ENCODE measurements around the gene GLCE. TPM values are rescaled to one million over a fixed set of nuclear protein-coding genes. Genes with fewer than 3 reads are reported as not detected.

GLCE gene
- polyA plus RNA-seq, 1 experiment = 48.1 TPM

DNA sequence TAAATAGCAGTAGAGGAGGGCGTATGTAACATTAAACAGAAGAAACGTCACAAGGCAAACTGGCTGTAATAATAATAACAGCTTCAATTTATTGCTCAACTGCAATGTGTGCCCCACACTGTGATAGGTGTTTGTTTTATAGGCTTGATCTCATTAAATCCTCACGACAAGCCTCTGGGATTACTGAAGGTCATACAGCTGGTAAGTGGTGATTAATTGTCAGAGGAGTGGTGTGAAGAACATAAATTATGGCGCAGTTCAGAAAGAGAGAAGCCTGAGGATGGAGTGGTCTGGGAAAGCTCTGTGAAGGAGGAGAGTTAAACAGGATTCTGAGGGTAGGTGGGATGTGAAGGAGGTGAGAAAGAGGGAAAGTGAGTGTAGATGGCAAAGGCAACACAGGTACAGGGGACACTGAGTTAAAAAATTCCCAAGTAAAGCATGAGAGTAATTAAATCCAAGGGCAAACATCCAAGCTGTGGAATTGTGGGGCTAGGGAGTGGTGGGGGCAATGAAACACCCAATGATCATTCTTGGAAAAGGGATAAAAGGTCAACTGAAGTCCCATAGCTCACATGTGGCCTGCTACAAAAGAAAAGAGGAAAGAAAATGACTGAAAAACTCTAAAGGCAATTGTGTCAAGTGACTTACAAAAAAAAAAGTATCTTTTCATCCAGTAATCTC is 16.5 kb upstream of the GLCE start:
- Histone ChIP-seq H3K9me3 (ENCODE audit: control insufficient read depth, insufficient read depth, low read length) (no peaks in the 10 kb centered on the region; the same call in 1 of the 2 replicates), H3K4me3 (ENCODE audit: low read depth, low read length) (no peak overlapping the region), H3K27me3 (ENCODE audit: control insufficient read depth, insufficient read depth, low read length) (peaks cover 31% of the 10 kb centered on the region), H3K27ac (ENCODE audit: low read depth, low read length) (no peak overlapping the region)
- DNase-seq (ENCODE audit: low read depth, low spot score) = no peak
- ChIA-PET POLR2A (interaction anchor here (1.6 kb wide), 1 partner anchor 17 kb away, joined by 6 read pairs; the partner anchor contains the start of gene GLCE), CTCF (interaction anchor here (0.7 to 1.4 kb wide), 2 partner anchors 36 to 248 kb away, joined by 3 read pairs; no protein-coding TSS in a partner anchor)
- TF ChIP-seq, protein P1, sequence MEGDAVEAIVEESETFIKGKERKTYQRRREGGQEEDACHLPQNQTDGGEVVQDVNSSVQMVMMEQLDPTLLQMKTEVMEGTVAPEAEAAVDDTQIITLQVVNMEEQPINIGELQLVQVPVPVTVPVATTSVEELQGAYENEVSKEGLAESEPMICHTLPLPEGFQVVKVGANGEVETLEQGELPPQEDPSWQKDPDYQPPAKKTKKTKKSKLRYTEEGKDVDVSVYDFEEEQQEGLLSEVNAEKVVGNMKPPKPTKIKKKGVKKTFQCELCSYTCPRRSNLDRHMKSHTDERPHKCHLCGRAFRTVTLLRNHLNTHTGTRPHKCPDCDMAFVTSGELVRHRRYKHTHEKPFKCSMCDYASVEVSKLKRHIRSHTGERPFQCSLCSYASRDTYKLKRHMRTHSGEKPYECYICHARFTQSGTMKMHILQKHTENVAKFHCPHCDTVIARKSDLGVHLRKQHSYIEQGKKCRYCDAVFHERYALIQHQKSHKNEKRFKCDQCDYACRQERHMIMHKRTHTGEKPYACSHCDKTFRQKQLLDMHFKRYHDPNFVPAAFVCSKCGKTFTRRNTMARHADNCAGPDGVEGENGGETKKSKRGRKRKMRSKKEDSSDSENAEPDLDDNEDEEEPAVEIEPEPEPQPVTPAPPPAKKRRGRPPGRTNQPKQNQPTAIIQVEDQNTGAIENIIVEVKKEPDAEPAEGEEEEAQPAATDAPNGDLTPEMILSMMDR (IDR thresholded peaks at IDR 0.05; ENCODE audit: low read depth, low read length) = no peak

DNA sequence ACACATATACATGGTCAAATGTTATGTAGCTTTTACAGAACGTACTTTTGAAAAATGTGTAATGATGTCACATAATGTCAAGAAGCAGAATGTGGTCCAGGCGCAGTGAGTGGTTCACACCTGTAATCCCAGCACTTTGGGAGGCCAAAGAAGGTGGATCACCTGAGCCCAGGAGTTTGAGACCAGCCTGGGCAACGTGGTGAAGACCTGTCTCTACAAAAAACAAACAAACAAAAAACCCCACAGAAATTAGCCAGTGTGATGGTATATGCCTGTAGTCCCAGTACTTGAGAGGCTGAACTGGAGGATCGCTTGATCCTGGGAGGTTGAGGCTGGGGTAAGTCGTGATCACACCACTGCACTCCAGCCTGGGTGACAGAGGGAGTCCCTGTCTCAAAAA is 15.9 kb upstream of the GLCE start:
- TF ChIP-seq, protein P1 (IDR thresholded peaks at IDR 0.05; ENCODE audit: low read depth, low read length) = no peak
- no peak for DNase-seq (ENCODE audit: low read depth, low spot score)
- Histone ChIP-seq H3K9me3 (ENCODE audit: control insufficient read depth, insufficient read depth, low read length) (no peaks in the 10 kb centered on the region; the same call in 1 of the 2 replicates), H3K27ac (ENCODE audit: low read depth, low read length) (no peak overlapping the region), H3K27me3 (ENCODE audit: control insufficient read depth, insufficient read depth, low read length) (peaks cover 25% of the 10 kb centered on the region), H3K4me3 (ENCODE audit: low read depth, low read length) (no peak overlapping the region)
- ChIA-PET CTCF (no interaction called here), POLR2A (interaction anchor here (1.6 kb wide), 1 partner anchor 16 kb away, joined by 6 read pairs; the partner anchor contains the start of gene GLCE)

DNA sequence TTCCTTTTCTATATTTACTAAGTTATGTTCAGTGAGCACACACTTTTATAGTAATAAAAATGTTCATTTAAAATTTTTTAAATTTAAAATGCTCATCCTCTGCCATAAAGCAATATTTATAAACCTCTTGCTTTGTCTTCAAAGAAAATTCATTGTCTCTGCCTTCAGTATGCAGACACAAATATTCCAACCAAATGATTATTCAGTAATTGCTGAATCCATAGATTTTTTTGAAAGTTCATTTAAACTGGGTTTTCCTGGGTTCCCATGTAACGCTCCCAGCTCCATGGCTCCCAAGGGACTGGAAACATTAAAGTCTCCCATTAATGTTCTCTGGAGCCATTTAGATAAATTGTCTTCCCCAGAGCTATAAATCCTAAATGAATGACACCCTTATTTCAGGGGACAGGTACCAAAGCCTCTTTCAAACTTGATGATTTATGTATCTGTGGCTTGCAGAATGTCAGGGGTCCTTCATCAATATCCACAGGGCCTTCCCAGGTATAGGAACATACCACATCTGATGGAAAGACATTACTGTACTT is 15.2 kb upstream of the GLCE start:
- ChIA-PET POLR2A (interaction anchor here (1.0 to 1.4 kb wide), 3 partner anchors 15 to 36 kb away, joined by 3 to 5 read pairs (median 5); partner anchors contain the start of gene GLCE), CTCF (interaction anchor here (0.5 kb wide), 1 partner anchor 117 kb away, joined by 3 read pairs; no protein-coding TSS in a partner anchor)
- peaks cover 22% of the 10 kb centered on the region for H3K27me3 ChIP-seq (ENCODE audit: control insufficient read depth, insufficient read depth, low read length)
- no peak overlapping the region for H3K27ac ChIP-seq (ENCODE audit: low read depth, low read length)
- no peaks in the 10 kb centered on the region; the same call in 1 of the 2 replicates for H3K9me3 ChIP-seq (ENCODE audit: control insufficient read depth, insufficient read depth, low read length)
- TF ChIP-seq, protein P1 (IDR thresholded peaks at IDR 0.05; ENCODE audit: low read depth, low read length) = no peak
- H3K4me3 ChIP-seq (ENCODE audit: low read depth, low read length) = no peak overlapping the region
- DNase-seq (ENCODE audit: low read depth, low spot score) = no peak

GRCh38 chr15:69145694-69146492 is 14.5 kb upstream of the GLCE start:
- Histone ChIP-seq H3K27me3 (ENCODE audit: control insufficient read depth, insufficient read depth, low read length) (peaks cover 20% of the 10 kb centered on the region), H3K27ac (ENCODE audit: low read depth, low read length) (no peak overlapping the region), H3K9me3 (ENCODE audit: control insufficient read depth, insufficient read depth, low read length) (no peaks in the 10 kb centered on the region; the same call in 1 of the 2 replicates), H3K4me3 (ENCODE audit: low read depth, low read length) (no peak overlapping the region)
- ChIA-PET CTCF (interaction anchor here (0.5 kb wide), 1 partner anchor 117 kb away, joined by 3 read pairs; no protein-coding TSS in a partner anchor), POLR2A (interaction anchor here (0.6 to 1.4 kb wide), 5 partner anchors 14 to 212 kb away, joined by 3 to 5 read pairs (median 3); partner anchors contain the start of gene GLCE)
- TF ChIP-seq, protein P1 (IDR thresholded peaks at IDR 0.05; ENCODE audit: low read depth, low read length) = no peak
- DNase-seq (ENCODE audit: low read depth, low spot score) = no peak

All from AG04450 (cell line).